ENCODE data around the gene EIF5AL1. TPM values are rescaled to one million over a fixed set of nuclear protein-coding genes. Genes with fewer than 3 reads are reported as not detected.

The EIF5AL1 gene
- total and polyA plus RNA-seq, 10 of the 15 experiments (the other 5 are each of a cell fraction or from before 2014, with no cell fraction given), result 0.02 to 8.3 (median 0.45) TPM; not detected in 1

- Histone ChIP-seq H2AFZ (ENCODE audit: control insufficient read depth, low read depth, low read length) (no peak overlapping the region), H3K4me3 (no peak overlapping the region), H3K27me3 (replicated peaks in 1 of 2; ENCODE audit: control insufficient read depth in 2 of 2, insufficient read depth in 2 of 2, low read length in 1 of 2) (peaks cover 3 to 6% of the 10 kb centered on the region in 2 experiments; a peak in 2 of 4 replicates), H3K4me2 (ENCODE audit: control insufficient read depth, insufficient read depth) (no peak overlapping the region), H3K79me2 (ENCODE audit: control insufficient read depth, insufficient read depth, low read length) (no peaks in the 10 kb centered on the region), H3K9ac (ENCODE audit: control insufficient read depth, insufficient read depth, low read length) (no peak overlapping the region), H4K20me1 (ENCODE audit: control insufficient read depth, insufficient read depth) (no peaks in the 10 kb centered on the region), H3K4me1 (ENCODE audit: control insufficient read depth, insufficient read depth, low read length) (peaks cover 6% of the 10 kb centered on the region), H3K9me3 (replicated peaks; ENCODE audit: control insufficient read depth, insufficient read depth, low read length) (no peaks in the 10 kb centered on the region), H3K27ac (ENCODE audit: control insufficient read depth, insufficient read depth) (no peak overlapping the region), H3K36me3 (ENCODE audit: control insufficient read depth in 2 of 2, insufficient read depth in 2 of 2, low read length in 1 of 2) (no peaks in the 10 kb centered on the region)
- WGBS (ENCODE audit: insufficient coverage, insufficient replicate concordance, low lambda C conversion rate, missing lambda C conversion rate), result 52% methylated on average over 6 of the region's 6 CpGs
- intact Hi-C loops (cut with micrococcal nuclease; ENCODE audit: unreplicated experiment) (no loop called here), in situ Hi-C loops (cut with MboI) (no loop called here)
- RAD21 ChIA-PET (ENCODE audit: unreplicated experiment), result no interaction called here
- no TSS peak for BruUV-seq (replicated peaks)
- CTCF ChIA-PET, result interaction anchor here (0.7 to 6.6 kb wide), 3 partner anchors 11 to 118 kb away, joined by 3 to 100 read pairs (median 4); no protein-coding TSS in a partner anchor
- DNase-seq (ENCODE audit: low read depth, low spot score) (no peak), ATAC-seq (no peak), FAIRE-seq (no peak)
- SMC1A ChIA-PET (ENCODE audit: uncharacterized antibody, unreplicated experiment), result no interaction called here
- POLR2A ChIA-PET, result no interaction called here
- TF ChIP-seq ZBTB4 (CRISPR knock-in tag; IDR thresholded peaks at IDR 0.05) (no peak), CBFB (IDR thresholded peaks at IDR 0.05; ENCODE audit: low read depth) (no peak), POLR2A (IDR thresholded peaks at IDR 0.05; ENCODE audit: low read depth, low read length) (no peak), ZNF24 (IDR thresholded peaks at IDR 0.05) (no peak), NR2C2 (IDR thresholded peaks at IDR 0.05; ENCODE audit: borderline replicate concordance, control insufficient read depth, insufficient read length, low read depth) (no peak), SMAD5 (IDR thresholded peaks at IDR 0.05; ENCODE audit: low read depth) (no peak), RB1 (IDR thresholded peaks at IDR 0.05; ENCODE audit: borderline replicate concordance) (no peak), LARP7 (IDR thresholded peaks at IDR 0.05) (no peak), IRF4 (IDR thresholded peaks at IDR 0.05; ENCODE audit: low read depth, low read length) (no peak), ETV6 (conservative IDR thresholded peaks at IDR 0.05 in 1 of 2, IDR thresholded peaks at IDR 0.05 in 1 of 2; ENCODE audit: borderline replicate concordance in 1 of 2, low read depth in 1 of 2) (no peak), ZBTB11 (CRISPR knock-in tag; IDR thresholded peaks at IDR 0.05) (no peak), SIN3A (IDR thresholded peaks at IDR 0.05; ENCODE audit: low read depth, low read length) (no peak), ESRRA (IDR thresholded peaks at IDR 0.05; ENCODE audit: low read length) (no peak), SKIL (IDR thresholded peaks at IDR 0.05; ENCODE audit: low read depth, poor library complexity, severe bottlenecking) (no peak)
Measured at GRCh38 chr10:79492256-79492655, 20.1 kb upstream of the EIF5AL1 start.
